ELF-1 (cell line): ENCODE measurements around the gene JADE3.

Experiments used
- DNase-seq: peaks from one replicate; pipeline ENCODE4 v3.0.0-alpha.2; 2016; ENCODE audit warnings: low read depth, low spot score

Gene JADE3

GRCh38 chrX:46912098-46912602 is at the start of gene JADE3:
TSS of gene JADE3 (plus strand) at chrX:46912421. CDS start at chrX:46984895, 72,474 bp downstream.
- DNase-seq, result peak; percentile 90

- no peak for DNase-seq
Measured at GRCh38 chrX:46863072-46863471, 49.1 kb upstream of the JADE3 start.

- DNase-seq, result no peak
Measured at GRCh38 chrX:46864606-46865005, 47.6 kb upstream of the JADE3 start.

GRCh38 chrX:46865281-46865680 is 46.9 kb upstream of the JADE3 start:
- DNase-seq, result no peak

GRCh38 chrX:46866726-46867125 is 45.5 kb upstream of the JADE3 start:
- DNase-seq, result no peak

GRCh38 chrX:46873746-46874145 is 38.5 kb upstream of the JADE3 start:
- no peak for DNase-seq

GRCh38 chrX:46876901-46877300 is 35.3 kb upstream of the JADE3 start:
- no peak for DNase-seq

- DNase-seq, result peak; percentile 51
Measured at GRCh38 chrX:46882266-46882665, 30.0 kb upstream of the JADE3 start.

- DNase-seq, result no peak
Measured at GRCh38 chrX:46884799-46885198, 27.4 kb upstream of the JADE3 start.

- DNase-seq, result no peak
Measured at GRCh38 chrX:46898207-46898606, 14.0 kb upstream of the JADE3 start.

GRCh38 chrX:46903458-46904242 is 8.6 kb upstream of the JADE3 start:
- DNase-seq, result peak; percentile 94

- no peak for DNase-seq
Measured at GRCh38 chrX:46904626-46905025, 7.6 kb upstream of the JADE3 start.

GRCh38 chrX:46910415-46910814 is 1.8 kb upstream of the JADE3 start:
- DNase-seq, result no peak

- DNase-seq, result peak; percentile 85
Measured at GRCh38 chrX:46912603-46913491, 626 bp downstream of the JADE3 start.

GRCh38 chrX:46913667-46914066 is 1.4 kb downstream of the JADE3 start:
- DNase-seq, result peak; percentile 73

GRCh38 chrX:46916273-46916672 is 4.1 kb downstream of the JADE3 start:
- no peak for DNase-seq

GRCh38 chrX:46917622-46918021 is 5.4 kb downstream of the JADE3 start:
- DNase-seq, result no peak

GRCh38 chrX:46918434-46918833 is 6.2 kb downstream of the JADE3 start:
- DNase-seq, result no peak

- DNase-seq, result no peak
Measured at GRCh38 chrX:46920235-46920634, 8.0 kb downstream of the JADE3 start.

- no peak for DNase-seq
Measured at GRCh38 chrX:46922611-46923010, 10.4 kb downstream of the JADE3 start.

- DNase-seq, result no peak
Measured at GRCh38 chrX:46927718-46928117, 15.5 kb downstream of the JADE3 start.

GRCh38 chrX:46929439-46930261 is 17.4 kb downstream of the JADE3 start:
- DNase-seq, result no peak
